AG10803 (cell line): ENCODE results near the gene FOXK1.

Experiments used
- DNase-seq: peaks from one replicate; pipeline ENCODE4 v3.0.0; 2010; ENCODE audit warnings: low read depth
- H3K4me3 ChIP-seq: 2 replicates; pipeline ENCODE4 v1.5.1; 2011; ENCODE audit warnings: mild to moderate bottlenecking, low read length, control low read depth
- CTCF ChIP-seq: conservative IDR thresholded peaks from 2 replicates; pipeline ENCODE4 v1.5.1; 2011; ENCODE audit warnings: mild to moderate bottlenecking, low read length, control low read depth, inconsistent platforms

FOXK1 gene

GRCh38 chr7:4803397-4804241 lies 121.5 kb downstream of the FOXK1 start:
- no peak for DNase-seq
- no peak overlapping the region for H3K4me3 ChIP-seq
- no peak for TF ChIP-seq CTCF

- TF ChIP-seq CTCF = no peak
- no peak overlapping the region for H3K4me3 ChIP-seq
- DNase-seq = no peak
These were observed 123.3 kb downstream of the FOXK1 start for GRCh38 chr7:4805110-4805983.

GRCh38 chr7:4805984-4806300 lies 123.8 kb downstream of the FOXK1 start:
- H3K4me3 ChIP-seq = no peak overlapping the region
- TF ChIP-seq CTCF = no peak
- DNase-seq = no peak

GRCh38 chr7:4806983-4807597 lies 125.0 kb downstream of the FOXK1 start:
- no peak for DNase-seq
- no peak for TF ChIP-seq CTCF
- no peak overlapping the region for H3K4me3 ChIP-seq

GRCh38 chr7:4807598-4808016 lies 125.5 kb downstream of the FOXK1 start:
- no peak for DNase-seq
- no peak overlapping the region for H3K4me3 ChIP-seq
- no peak for TF ChIP-seq CTCF

- H3K4me3 ChIP-seq = no peak overlapping the region
- DNase-seq = no peak
- TF ChIP-seq CTCF = no peak
These were observed 125.9 kb downstream of the FOXK1 start for GRCh38 chr7:4808026-4808425.
